ENCODE results near the gene PARD3B.

The PARD3B gene

GRCh38 chr2:205169012-205169411 lies 623.7 kb downstream of the PARD3B start:
- no peak for DNase-seq

- no peak for DNase-seq
Observed at GRCh38 chr2:205169464-205169863, 624.2 kb downstream of the PARD3B start.

- DNase-seq: no peak
Observed at GRCh38 chr2:205170399-205170798, 625.1 kb downstream of the PARD3B start.

- DNase-seq: no peak
Observed at GRCh38 chr2:205171261-205171940, 626.1 kb downstream of the PARD3B start.

GRCh38 chr2:205175831-205176230 lies 630.6 kb downstream of the PARD3B start:
- DNase-seq: no peak

- no peak for DNase-seq
Observed at GRCh38 chr2:205176546-205176945, 631.3 kb downstream of the PARD3B start.

GRCh38 chr2:205177546-205177945 lies 632.3 kb downstream of the PARD3B start:
- no peak for DNase-seq

- DNase-seq: no peak
Observed at GRCh38 chr2:205180730-205181129, 635.5 kb downstream of the PARD3B start.

- no peak for DNase-seq
Observed at GRCh38 chr2:205187731-205188130, 642.5 kb downstream of the PARD3B start.

- no peak for DNase-seq
Observed at GRCh38 chr2:205188239-205189138, 643.2 kb downstream of the PARD3B start.

GRCh38 chr2:205189301-205189700 lies 644.0 kb downstream of the PARD3B start:
- no peak for DNase-seq

GRCh38 chr2:205190528-205190927 lies 645.3 kb downstream of the PARD3B start:
- no peak for DNase-seq

GRCh38 chr2:205193125-205193835 lies 648.0 kb downstream of the PARD3B start:
- DNase-seq: no peak

- DNase-seq: no peak
Observed at GRCh38 chr2:205193836-205194228, 648.6 kb downstream of the PARD3B start.

- DNase-seq: no peak
Observed at GRCh38 chr2:205197468-205198139, 652.3 kb downstream of the PARD3B start.

- DNase-seq: no peak
Observed at GRCh38 chr2:205198140-205198525, 652.9 kb downstream of the PARD3B start.

GRCh38 chr2:205199165-205199850 lies 654.0 kb downstream of the PARD3B start:
- DNase-seq: no peak

GRCh38 chr2:205210494-205210893 lies 665.2 kb downstream of the PARD3B start:
- no peak for DNase-seq

- DNase-seq: no peak
Observed at GRCh38 chr2:205212357-205212756, 667.1 kb downstream of the PARD3B start.

- DNase-seq: no peak
Observed at GRCh38 chr2:205216092-205216491, 670.8 kb downstream of the PARD3B start.

GRCh38 chr2:205216580-205216979 lies 671.3 kb downstream of the PARD3B start:
- DNase-seq: no peak

GRCh38 chr2:205217004-205217403 lies 671.7 kb downstream of the PARD3B start:
- no peak for DNase-seq

Data from activated effector memory CD4-positive, alpha-beta T cell treated with anti-CD3 and anti-CD28 coated beads, Interleukin-2, amount 50 U/mL, for 16 hours (primary cell).